ENCODE data around the gene SHLD1.
"Not testable (repeated sequence)": the region's sequence is repeated elsewhere in the genome, so short reads cannot be mapped to it uniquely, and the experiment has no call there.

The SHLD1 gene

GRCh38 chr20:5748246-5748645 is 2.0 kb upstream of the SHLD1 start:
- DNase-seq (ENCODE audit: low read depth in 2 of 2), result no peak
- no peak for TF ChIP-seq CTCF (IDR thresholded peaks at IDR 0.05; ENCODE audit: low read depth, low read length)
- H3K4me3 ChIP-seq (replicated peaks in 1 of 2; ENCODE audit: low read depth in 2 of 2, low read length in 2 of 2), result no peak overlapping the region

GRCh38 chr20:5749512-5749951 is 669 bp upstream of the SHLD1 start:
- not testable (repeated sequence) for DNase-seq (ENCODE audit: low read depth in 2 of 2); H3K4me3 ChIP-seq (replicated peaks in 1 of 2; ENCODE audit: low read depth in 2 of 2, low read length in 2 of 2)

GRCh38 chr20:5751856-5752255 is 1.7 kb downstream of the SHLD1 start:
- H3K4me3 ChIP-seq (replicated peaks in 1 of 2; ENCODE audit: low read depth in 2 of 2, low read length in 2 of 2), result no peak overlapping the region
- DNase-seq (ENCODE audit: low read depth in 2 of 2), result peak in 1 of 2 donors; percentile 41
- no peak for TF ChIP-seq CTCF (IDR thresholded peaks at IDR 0.05; ENCODE audit: low read depth, low read length)

GRCh38 chr20:5753814-5754213 is 3.6 kb downstream of the SHLD1 start:
- no peak for TF ChIP-seq CTCF (IDR thresholded peaks at IDR 0.05; ENCODE audit: low read depth, low read length)
- no peak for DNase-seq (ENCODE audit: low read depth in 2 of 2)
- H3K4me3 ChIP-seq (replicated peaks in 1 of 2; ENCODE audit: low read depth in 2 of 2, low read length in 2 of 2), result no peak overlapping the region

GRCh38 chr20:5757949-5758348 is 7.7 kb downstream of the SHLD1 start:
- no peak for DNase-seq (ENCODE audit: low read depth in 2 of 2)
- no peak for TF ChIP-seq CTCF (IDR thresholded peaks at IDR 0.05; ENCODE audit: low read depth, low read length)
- H3K4me3 ChIP-seq (replicated peaks in 1 of 2; ENCODE audit: low read depth in 2 of 2, low read length in 2 of 2), result no peak overlapping the region

- no peak overlapping the region for H3K4me3 ChIP-seq (replicated peaks in 1 of 2; ENCODE audit: low read depth in 2 of 2, low read length in 2 of 2)
- DNase-seq (ENCODE audit: low read depth in 2 of 2), result no peak
- no peak for TF ChIP-seq CTCF (IDR thresholded peaks at IDR 0.05; ENCODE audit: low read depth, low read length)
Observed at GRCh38 chr20:5766085-5766764, 16.0 kb downstream of the SHLD1 start.

- no peak for TF ChIP-seq CTCF (IDR thresholded peaks at IDR 0.05; ENCODE audit: low read depth, low read length)
- H3K4me3 ChIP-seq (replicated peaks in 1 of 2; ENCODE audit: low read depth in 2 of 2, low read length in 2 of 2), result no peak overlapping the region
- no peak for DNase-seq (ENCODE audit: low read depth in 2 of 2)
Observed at GRCh38 chr20:5767493-5768098, 17.4 kb downstream of the SHLD1 start.

All from cardiac fibroblast (primary cell).